NCI-H187 (cell line): ENCODE results near the gene PLPP7.

Experiments used
- DNase-seq, 2 experiments: peaks; one replicate each; lab custom pipeline; 2025; lab: John Stamatoyannopoulos, UW

The PLPP7 gene

GRCh38 chr9:131281119-131281965 is 8.2 kb upstream of the PLPP7 start:
- no peak for DNase-seq

- no peak for DNase-seq
Measured at GRCh38 chr9:131282175-131282574, 7.3 kb upstream of the PLPP7 start.

- no peak for DNase-seq
Measured at GRCh38 chr9:131282688-131283422, 6.7 kb upstream of the PLPP7 start.

- no peak for DNase-seq
Measured at GRCh38 chr9:131284856-131285255, 4.7 kb upstream of the PLPP7 start.

- no peak for DNase-seq
Measured at GRCh38 chr9:131287359-131287758, 2.2 kb upstream of the PLPP7 start.

- no peak for DNase-seq
Measured at GRCh38 chr9:131288217-131288616, 1.3 kb upstream of the PLPP7 start.

GRCh38 chr9:131290036-131290766 is 678 bp downstream of the PLPP7 start:
- DNase-seq: no peak

GRCh38 chr9:131290767-131291370 is 1.3 kb downstream of the PLPP7 start:
- no peak for DNase-seq

GRCh38 chr9:131291795-131292315 is 2.3 kb downstream of the PLPP7 start:
- no peak for DNase-seq

GRCh38 chr9:131292937-131293336 is 3.4 kb downstream of the PLPP7 start:
- no peak for DNase-seq

GRCh38 chr9:131296460-131296859 is 6.9 kb downstream of the PLPP7 start:
- DNase-seq: no peak

- no peak for DNase-seq
Measured at GRCh38 chr9:131296906-131297500, 7.5 kb downstream of the PLPP7 start.

- no peak for DNase-seq
Measured at GRCh38 chr9:131297903-131298302, 8.4 kb downstream of the PLPP7 start.

- DNase-seq: no peak
Measured at GRCh38 chr9:131298341-131298740, 8.8 kb downstream of the PLPP7 start.

GRCh38 chr9:131298816-131299215 is 9.3 kb downstream of the PLPP7 start:
- DNase-seq: no peak

- DNase-seq: no peak
Measured at GRCh38 chr9:131299346-131299960, 9.9 kb downstream of the PLPP7 start.

- no peak for DNase-seq
Measured at GRCh38 chr9:131299961-131300347, 10.4 kb downstream of the PLPP7 start.

- no peak for DNase-seq
Measured at GRCh38 chr9:131300444-131300843, 10.9 kb downstream of the PLPP7 start.

- no peak for DNase-seq
Measured at GRCh38 chr9:131302244-131303075, 12.9 kb downstream of the PLPP7 start.
